GM12872 (cell line): Measurements from ENCODE around the gene NUDT16L1.

ENCODE experiments used
- CTCF ChIP-seq: IDR thresholded peaks from 3 replicates; pipeline ENCODE4 v1.5.1; 2011; ENCODE audit warnings: low read depth, mild to moderate bottlenecking, low read length, moderate library complexity; ENCODE audit not compliant: insufficient read depth

Gene NUDT16L1

DNA sequence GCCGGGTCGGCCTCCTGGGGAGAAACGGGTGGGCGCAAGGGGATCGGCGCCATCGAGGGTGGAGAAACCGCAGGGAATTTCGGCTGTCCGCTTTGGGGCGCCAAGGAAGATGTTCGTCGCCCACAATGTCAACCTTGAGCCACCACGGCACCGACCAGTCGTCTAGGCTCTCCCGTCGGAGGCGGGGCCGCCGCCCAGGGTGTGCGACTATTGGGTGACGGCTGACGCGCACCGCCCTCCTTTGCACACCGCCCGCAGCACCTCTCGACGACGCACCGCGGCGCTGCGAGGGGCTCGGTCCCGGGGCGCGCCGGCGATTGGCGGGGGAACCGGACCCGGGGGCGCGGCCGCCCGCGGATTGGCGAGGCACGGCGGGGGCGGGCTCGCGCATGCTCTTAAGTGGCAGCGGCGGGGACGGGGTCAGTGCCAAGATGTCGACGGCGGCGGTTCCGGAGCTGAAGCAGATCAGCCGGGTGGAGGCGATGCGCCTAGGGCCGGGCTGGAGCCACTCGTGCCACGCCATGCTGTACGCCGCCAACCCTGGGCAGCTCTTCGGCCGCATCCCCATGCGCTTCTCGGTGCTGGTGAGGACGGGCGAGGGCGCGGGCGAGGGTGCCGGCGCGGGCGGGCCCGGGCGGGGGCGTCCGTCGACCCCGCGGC is at the start of gene NUDT16L1:
Gene NUDT16L1, plus strand, starts transcription at position 267 of the 660 bp plus-strand sequence. Its CDS starts 165 bp downstream, at position 432.
- TF ChIP-seq CTCF = 0 out of 3 replicates have a peak, but pooled peaks have one; percentile 2

- TF ChIP-seq CTCF = no peak
Measured at GRCh38 chr16:4646773-4647643, 46.4 kb upstream of the NUDT16L1 start.

DNA sequence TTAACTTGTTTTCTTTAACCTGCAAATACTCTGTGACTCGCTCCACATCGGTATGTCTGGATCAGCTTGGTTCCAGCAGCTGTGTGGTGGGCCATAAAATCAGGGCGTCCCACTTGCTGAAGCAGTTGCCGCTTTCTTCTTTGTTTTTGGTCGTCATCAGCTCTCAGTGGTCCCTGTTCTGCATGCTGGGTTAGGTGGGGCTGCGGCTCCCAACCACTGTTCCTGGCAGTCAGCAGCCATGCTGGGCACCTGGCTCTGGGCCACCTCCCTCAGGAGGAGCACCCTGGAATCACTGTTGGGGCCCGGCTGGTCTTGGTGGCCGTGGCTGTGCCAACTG is 45.8 kb upstream of the NUDT16L1 start:
- TF ChIP-seq CTCF = no peak

- TF ChIP-seq CTCF = no peak
Measured at GRCh38 chr16:4648917-4649316, 44.4 kb upstream of the NUDT16L1 start.

DNA sequence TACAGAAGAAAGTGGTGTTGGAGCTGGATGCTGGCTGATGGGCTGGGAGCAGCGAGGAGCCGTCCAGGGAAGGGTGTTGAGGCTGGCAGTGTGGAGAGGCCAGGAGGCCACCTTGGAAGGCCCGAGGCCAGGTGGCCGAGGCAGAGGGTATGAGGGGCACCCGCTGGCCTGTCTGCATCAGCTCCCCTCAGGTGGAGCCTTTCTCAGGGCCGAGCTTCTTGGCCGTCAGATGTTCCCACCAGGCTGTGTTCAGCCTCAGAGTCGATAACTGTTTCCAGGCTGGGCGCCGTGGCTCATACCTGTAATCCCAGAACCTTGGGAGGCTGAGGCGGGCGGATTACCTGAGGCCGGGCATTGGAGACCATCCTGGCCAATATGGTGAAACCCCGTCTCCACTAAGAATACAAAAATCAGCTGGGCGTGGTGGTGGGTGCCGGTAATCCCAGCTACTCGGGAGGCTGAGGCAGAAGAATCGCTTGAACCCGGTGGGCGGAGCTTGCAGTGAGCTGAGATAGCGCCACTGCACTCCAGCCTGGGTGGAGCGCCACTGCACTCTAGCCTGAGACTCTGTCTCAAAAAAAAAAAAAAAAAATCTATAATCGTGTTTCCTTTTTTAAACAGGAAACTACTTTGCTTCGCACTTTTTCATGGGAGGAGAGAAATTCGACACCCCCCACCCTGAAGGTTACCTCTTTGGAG is 43.5 kb upstream of the NUDT16L1 start:
- no peak for TF ChIP-seq CTCF

DNA sequence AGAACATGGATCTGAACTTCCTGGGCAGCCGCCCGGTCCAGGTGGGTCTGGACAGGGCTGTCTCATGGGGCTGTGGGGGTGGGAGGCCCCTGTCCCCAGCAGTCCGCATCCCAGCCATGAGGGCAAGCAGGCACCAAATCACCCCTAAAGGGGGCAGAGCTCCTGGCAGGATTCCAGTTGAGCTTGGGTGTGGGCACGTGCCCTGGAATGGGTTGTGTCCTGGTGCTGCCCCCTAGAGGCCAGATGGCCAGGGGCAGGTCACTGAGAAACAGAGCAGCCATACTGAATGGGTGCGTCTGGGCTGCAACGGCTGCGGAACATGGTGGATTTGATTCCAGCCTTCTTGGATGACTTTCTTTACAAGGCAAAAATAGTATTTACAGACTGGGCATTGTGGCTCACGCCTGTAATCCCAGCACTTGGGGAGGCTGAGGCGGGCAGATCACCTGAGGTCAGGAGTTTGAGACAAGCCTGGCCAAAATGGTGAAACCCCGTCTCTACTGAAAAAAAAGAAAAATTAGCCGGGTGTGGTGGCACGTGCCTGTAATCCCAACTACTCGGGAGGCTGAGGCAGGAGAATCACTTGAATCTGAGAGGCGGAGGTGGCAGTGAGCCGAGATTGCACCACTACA is 42.8 kb upstream of the NUDT16L1 start:
- TF ChIP-seq CTCF = peak; percentile 86

DNA sequence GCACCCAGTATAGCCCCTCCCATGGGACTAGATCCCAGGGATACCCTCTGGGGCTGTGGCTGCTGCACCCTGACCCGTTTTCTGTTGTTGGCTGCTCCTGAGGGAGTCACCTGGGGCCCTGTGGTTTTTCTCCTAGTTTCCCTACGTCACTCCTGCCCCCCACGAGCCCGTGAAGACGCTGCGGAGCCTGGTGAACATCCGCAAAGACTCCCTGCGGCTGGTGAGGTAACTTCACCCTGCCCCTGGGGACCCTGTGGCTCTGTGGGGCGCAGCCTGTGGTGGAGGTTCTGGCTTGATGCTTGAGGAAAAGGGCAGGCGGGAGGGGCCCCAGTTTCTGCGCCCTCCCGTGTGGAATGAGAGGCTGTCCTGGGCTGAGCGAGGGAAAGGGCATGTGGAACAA is 41.5 kb upstream of the NUDT16L1 start:
- no peak for TF ChIP-seq CTCF
